T-helper 2 cell (primary cell): Measurements from ENCODE around the gene KRT36.

Experiments used
- DNase-seq, 5 experiments: peaks; one replicate each; pipeline versions ENCODE4 v3.0.0 to v3.0.0-alpha.2; 2012 to 2022

KRT36 gene

DNA sequence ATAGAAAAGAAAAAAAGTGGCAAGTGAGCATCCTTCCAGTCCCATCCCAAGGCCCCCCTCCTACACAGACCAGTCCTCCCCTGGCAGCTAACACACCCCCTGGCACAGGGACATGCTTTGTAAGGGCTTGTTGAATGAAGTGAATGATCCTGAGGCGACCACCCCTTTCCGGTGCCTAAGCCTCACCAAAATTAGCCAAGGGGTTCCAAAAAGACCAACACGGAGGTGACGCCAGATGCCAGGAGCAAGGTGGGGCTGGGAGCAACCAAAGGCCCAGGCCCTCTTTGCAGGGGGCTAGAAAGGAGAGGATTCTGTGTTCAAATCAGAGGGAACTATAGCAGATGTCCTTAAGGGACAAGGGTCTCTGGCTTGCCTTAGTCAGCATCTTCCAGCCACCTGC is 14.3 kb downstream of the KRT36 start:
- DNase-seq, result no peak

DNA sequence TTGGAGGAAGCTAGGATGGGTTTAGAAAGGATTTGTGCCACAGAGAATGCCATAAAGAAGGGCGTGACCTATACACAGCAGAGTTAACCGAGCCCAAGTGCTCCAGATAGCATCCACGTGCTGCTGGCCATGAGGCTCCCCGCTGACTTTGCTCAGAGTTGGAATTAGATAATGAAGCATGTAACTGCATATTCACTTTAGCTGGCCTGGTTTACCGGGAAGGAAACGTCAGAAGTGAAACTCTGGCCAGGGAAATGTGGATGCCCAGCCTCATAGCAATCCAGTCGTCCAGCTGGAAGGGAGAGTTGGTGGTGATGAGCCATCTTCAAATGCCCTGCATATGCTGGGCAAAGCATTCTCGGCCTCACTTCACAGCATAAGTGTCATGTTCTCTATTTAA is 14.8 kb downstream of the KRT36 start:
- no peak for DNase-seq

DNA sequence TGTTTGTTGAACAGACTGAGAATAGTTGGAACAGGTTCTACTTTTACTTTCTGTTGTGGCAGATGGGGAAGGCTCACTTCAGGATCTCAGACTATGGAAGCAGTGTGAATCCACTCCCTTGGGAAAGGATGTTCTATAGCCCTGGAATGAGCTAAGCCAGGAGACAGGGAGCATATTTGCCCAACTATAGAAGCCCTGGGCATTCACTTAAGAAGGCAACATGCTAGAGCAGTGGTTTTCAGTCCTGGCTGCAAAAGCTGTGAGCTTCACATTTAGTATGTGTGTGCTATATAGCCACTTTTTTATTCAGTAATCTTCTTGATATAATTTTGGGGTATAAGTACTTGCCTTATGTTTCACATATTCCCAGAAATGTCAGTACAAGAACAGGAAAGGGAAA is 21.4 kb downstream of the KRT36 start:
- no peak for DNase-seq

- no peak for DNase-seq
Observed at GRCh38 chr17:41467561-41467960, 22.1 kb downstream of the KRT36 start.

DNA sequence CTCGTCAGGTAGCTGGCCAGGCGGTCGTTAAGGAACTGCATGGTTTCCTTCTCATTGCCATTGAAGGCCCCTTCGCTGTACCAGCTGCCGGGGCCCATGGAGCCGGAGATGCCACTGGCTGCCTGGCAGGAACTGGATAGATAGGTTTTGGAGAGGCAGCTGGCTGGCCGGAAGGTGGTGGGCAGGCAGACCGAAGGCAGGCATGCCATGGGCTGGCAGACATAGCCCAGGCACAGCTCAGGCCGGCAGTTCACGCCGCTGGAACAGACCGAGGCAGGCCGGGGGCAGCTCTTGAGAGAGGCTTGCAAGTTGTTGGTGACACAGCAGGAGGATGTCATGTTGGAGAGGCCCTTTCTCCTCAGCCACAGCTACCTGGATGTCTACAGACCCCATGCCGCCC is 22.7 kb downstream of the KRT36 start, which contains the start of gene KRT32:
TSS of gene KRT32 (minus strand) at position 399 of the 400 bp plus-strand sequence. CDS start at position 338, 61 bp downstream.
- no peak for DNase-seq

- no peak for DNase-seq
Observed at GRCh38 chr17:41464682-41465081, 25.0 kb downstream of the KRT36 start.

- no peak for DNase-seq
Observed at GRCh38 chr17:41464173-41464572, 25.5 kb downstream of the KRT36 start.

DNA sequence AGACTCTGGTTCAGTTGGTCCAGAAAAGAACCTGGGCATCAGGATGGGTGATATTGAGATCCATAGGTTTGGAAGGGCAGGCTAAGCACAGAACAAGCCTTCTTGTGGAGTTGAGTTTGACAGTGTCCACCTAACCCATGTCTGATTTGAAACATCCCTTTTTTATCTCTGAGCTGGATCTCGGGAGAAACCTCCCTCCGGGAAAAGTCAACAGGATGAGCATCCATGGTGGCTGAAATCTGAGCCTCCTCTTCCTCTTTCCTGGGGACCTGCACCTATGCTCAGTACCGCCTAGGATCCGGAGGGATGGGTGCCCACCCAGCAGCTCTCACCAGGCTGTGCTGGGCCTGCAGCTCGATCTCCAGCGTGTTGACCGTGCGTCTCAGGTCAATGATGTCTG is 26.0 kb downstream of the KRT36 start:
- DNase-seq, result no peak

- DNase-seq, result no peak
Observed at GRCh38 chr17:41462705-41463104, 27.0 kb downstream of the KRT36 start.

DNA sequence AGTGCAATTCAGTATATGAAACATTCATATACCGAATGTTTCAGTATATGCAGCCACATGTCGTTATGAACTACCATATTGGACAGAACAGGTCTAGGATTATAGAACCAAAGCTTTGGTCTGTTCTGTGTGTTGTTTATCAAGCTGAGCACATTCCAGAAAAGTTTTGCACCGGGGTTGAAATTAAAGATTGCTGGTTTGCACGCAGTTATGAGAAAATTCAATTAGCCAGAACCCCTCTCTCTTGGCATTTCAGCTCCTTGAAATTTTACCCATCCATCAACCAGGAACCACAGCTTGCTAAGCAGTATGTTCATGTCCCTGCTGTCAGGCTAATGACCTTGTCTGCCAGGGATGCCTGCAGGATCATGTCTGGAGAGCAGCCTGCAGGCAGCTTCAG is 32.0 kb downstream of the KRT36 start:
- no peak for DNase-seq

- no peak for DNase-seq
Observed at GRCh38 chr17:41456204-41456603, 33.5 kb downstream of the KRT36 start.

GRCh38 chr17:41455236-41455635 is 34.5 kb downstream of the KRT36 start:
- DNase-seq, result no peak

- no peak for DNase-seq
Observed at GRCh38 chr17:41453066-41453465, 36.6 kb downstream of the KRT36 start.

DNA sequence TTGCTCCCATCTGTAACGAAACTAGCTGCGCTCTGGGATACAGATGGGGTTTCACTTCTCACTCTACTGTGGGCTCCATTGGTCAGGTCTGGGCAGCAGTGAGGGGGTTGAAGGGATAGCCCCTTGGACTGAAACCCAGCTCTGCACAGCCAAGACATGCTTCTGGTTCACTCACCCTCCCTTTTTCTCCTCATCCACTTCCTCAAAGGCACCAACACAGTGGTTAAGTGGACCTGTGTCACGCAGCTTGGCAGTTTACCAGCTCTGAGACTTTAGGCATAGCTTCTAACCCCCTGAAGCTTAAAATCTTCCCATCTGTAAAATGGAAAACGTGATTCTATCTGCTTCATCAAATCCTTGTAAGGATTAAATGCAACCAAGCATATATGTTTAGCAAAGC is 37.4 kb downstream of the KRT36 start:
- DNase-seq, result no peak

DNA sequence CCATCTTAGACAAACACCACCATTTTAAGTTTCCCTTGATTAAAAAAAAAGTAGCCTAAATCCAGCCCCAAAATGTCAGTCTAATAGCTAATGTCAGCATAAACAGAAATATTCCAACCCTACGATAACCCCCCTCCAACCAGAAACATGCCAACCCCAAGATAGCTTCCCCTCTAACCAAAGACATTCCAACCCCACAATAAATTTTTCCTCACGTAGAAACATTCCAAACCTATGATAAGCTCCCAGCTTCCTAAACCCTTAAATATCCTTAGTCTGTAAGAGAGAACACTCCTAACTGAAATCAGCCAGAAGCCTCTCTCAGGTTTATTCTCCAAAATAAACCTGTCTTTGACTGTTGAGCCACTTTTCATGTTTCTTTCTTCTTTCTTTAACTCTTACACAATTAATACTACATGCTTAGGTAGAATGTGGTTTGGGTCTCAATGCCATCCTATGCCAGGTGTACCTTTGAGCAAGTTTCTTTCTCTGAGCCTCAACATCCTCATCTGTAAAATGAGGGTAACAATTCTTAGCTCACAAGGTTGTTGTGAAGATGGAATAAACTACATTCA is 38.5 kb downstream of the KRT36 start:
- no peak for DNase-seq

- no peak for DNase-seq
Observed at GRCh38 chr17:41449008-41449407, 40.7 kb downstream of the KRT36 start.

DNA sequence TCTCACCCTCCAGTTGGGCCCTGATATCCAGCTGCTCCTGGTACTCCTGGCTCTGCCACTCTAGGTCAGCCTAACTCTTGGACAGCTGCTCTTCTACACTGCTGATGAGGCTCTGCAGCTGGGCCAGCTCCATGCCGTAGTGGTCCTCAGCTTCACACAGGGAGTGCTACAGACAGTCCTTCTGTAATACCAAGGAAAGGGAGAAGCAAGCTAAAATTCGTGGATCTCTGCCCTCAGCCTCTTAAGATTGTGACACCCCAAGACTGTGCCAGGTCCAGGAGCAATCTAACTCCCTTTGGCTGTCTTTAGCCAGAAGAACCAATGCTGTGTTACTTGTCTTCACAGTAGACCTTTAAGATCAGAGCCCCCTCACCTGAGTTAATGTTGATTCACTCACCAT is 41.2 kb downstream of the KRT36 start:
- DNase-seq, result no peak

- no peak for DNase-seq
Observed at GRCh38 chr17:41446806-41447205, 42.9 kb downstream of the KRT36 start.

DNA sequence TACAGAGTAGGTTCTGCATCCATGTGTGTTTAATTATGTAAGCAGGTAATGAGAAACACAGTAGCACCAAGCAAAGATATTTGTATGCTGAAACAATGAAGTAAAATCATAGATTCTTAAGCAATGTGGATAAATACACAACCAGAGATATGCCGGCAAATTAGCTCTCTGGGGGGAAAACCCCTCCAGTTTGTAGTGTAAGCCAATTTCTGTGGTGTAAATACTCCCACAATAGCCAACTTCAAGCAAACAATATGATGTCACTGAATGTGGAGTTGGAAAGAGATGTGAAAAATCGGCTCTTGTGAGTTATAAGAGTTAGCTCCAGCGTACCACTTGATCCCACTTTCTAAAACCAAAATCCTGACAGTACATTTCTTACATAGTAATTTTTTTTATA is 45.1 kb downstream of the KRT36 start:
- no peak for DNase-seq

DNA sequence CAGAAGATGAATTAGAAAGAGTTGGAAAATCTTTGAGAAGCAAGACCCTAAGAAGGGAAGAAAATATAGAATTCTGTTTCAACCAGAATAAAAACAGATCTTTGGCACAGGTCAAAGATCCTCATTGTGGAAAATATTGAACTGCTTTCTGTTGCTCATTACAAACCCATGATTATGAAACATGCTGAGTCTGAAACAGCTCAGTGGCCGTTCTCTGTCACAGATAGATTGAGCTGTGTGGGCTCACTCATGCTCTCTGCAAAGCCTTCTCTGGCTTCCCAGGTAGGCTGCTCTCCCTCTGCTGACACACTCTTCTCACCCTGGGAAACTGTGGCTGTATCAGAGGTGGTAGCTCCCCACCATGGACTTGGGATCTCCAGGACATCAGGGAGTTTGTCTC is 45.5 kb downstream of the KRT36 start:
- no peak for DNase-seq

GRCh38 chr17:41442739-41443138 is 47.0 kb downstream of the KRT36 start:
- no peak for DNase-seq

DNA sequence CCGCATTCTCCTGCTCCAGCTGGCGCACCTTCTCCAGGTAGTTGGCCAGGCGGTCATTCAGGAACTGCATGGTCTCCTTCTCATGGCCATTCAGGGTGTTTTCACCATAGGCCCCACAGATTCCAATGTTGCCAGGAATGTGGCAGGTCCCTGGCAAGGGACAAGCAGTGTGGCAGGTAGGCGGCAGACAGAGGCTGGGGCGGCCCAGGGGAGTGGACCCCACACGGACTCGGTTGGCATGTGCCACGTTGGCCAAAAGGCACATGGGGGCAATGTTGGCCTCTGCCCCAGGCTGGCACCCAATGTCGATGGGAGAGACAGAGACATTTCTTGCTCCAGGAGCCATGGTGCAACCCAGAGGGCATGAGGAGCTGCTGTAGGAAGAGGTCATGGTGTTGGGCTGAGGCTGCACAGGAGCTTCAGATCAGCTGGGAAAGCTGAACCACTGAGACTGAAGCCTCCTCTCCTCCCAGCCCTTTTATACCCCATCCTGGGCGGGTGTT is 49.1 kb downstream of the KRT36 start, which contains the start of gene KRT38:
TSS of gene KRT38 (minus strand) at position 453 of the 503 bp plus-strand sequence. CDS start at position 391, 62 bp downstream.
- DNase-seq, result no peak

GRCh38 chr17:41439375-41439774 is 50.3 kb downstream of the KRT36 start:
- DNase-seq, result no peak

DNA sequence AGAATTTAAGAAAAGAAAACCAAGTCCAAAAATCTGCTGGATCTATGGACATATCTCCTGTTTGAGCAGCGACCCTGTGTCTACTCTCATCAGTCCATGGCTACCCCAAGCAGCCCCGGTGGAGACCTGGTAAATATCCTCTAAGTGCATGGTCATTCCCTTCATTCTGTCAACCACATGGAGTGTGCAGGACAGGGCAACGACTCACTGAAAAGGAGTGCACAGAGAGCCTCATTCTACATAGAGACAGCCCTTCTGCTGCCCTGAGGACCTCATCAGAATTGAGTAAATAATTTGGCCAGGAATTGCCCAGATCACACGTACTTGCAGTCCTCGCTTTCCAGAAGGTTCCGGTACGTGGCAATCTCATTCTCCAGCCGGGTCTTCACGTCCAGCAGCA is 51.9 kb downstream of the KRT36 start:
- no peak for DNase-seq

DNA sequence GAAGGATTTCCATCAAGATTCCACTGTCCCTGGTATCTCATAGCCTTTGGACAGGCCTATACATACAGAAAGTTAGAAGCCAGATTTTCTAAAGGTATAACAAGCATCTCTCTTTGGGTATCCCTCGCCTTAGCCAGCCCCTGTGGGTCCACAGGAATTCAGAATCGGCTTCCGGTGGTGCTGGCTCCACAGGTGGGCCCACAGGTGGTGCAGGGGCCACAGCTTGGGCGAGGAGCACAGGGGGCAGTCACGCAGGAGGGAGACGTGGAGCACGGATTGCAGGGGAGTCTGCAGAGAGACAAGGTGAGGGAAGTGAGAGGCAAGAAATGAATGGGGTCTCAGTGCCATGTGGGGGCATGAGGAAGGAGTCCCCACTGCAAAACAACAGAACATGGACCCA is 52.5 kb downstream of the KRT36 start:
- DNase-seq, result no peak
